HCT116 (cell line): Measurements from ENCODE around the gene SIRPA. TPM values are rescaled to one million over a fixed set of nuclear protein-coding genes. Genes with fewer than 3 reads are reported as not detected.

ENCODE experiments used
- ATAC-seq: fragments of 200-7000 bp; cut with Tn5 transposase; 2 replicates; pipeline ENCODE4 v1.9.1; 2020; ENCODE audit warnings: mild to moderate bottlenecking, moderate library complexity
- BruUV-seq: library from RNA; stranded (reverse); fragments of 400-500 nt; replicated peaks from 2 replicates; lab custom pipeline; 2021; lab: Mats Ljungman, UMichigan
- CTCF ChIA-PET: fragments of 300-600 bp; sonication (Branson Sonifier 250); formaldehyde crosslinking; loops from one replicate; lab custom pipeline; 2021; ENCODE audit warnings: antibody characterized with exemption; lab: Charles Lee
- POLR2A ChIA-PET: fragments of 300-600, 350-600 bp; sonication (Branson Sonifier 250); formaldehyde crosslinking; loops from one replicate; lab custom pipeline; 2021; ENCODE audit warnings: antibody characterized with exemption; lab: Charles Lee
- RAD21 ChIA-PET, 2 experiments: fragments of 300-600 bp; sonication (Branson Sonifier 250); formaldehyde crosslinking; loops; one replicate each; lab custom pipeline; 2023; ENCODE audit warnings: low total read pairs in 2 of 2; ENCODE audit not compliant: uncharacterized antibody in 2 of 2, unreplicated experiment in 2 of 2, low non-redundant PET in 1 of 2; lab: Charles Lee
- DNase-seq: peaks from one replicate; pipeline ENCODE4 v3.0.0-alpha.2; 2010; ENCODE audit warnings: low read depth, low spot score
- H2AFZ ChIP-seq: fragments of 200-600 bp; shearing (Covaris generic), sonication (generic); 2 replicates; pipeline ENCODE4 v1.6.1; 2017; ENCODE audit warnings: low read depth, mixed run types, mixed read lengths, antibody characterized with exemption, low read length; ENCODE audit not compliant: poor library complexity, severe bottlenecking
- H3K27ac ChIP-seq: 2 replicates; pipeline ENCODE4 v1.5.1; 2012; ENCODE audit warnings: low read depth, low read length
- H3K27me3 ChIP-seq: fragments of 200-600 bp; sonication (generic); 2 replicates; pipeline ENCODE4 v1.6.1; 2016; ENCODE audit warnings: mixed run types, low read length, mixed read lengths; ENCODE audit not compliant: insufficient read depth
- H3K36me3 ChIP-seq, 2 experiments: fragments of 200-500 bp in 1 of 2; fragments of 200-600 bp in 1 of 2; sonication (Bioruptor generic) in 1 of 2; sonication (generic) in 1 of 2; 2 replicates each; pipeline versions ENCODE4 v1.5.1 to v1.6.1; 2014 to 2016; ENCODE audit warnings: low read length in 2 of 2, inconsistent platforms in 1 of 2, mixed read lengths in 1 of 2, mixed run types in 1 of 2; ENCODE audit not compliant: insufficient read depth in 2 of 2, control insufficient read depth in 1 of 2
- H3K4me1 ChIP-seq, 2 experiments: fragments of 200-600 bp in 1 of 2; sonication (generic) in 1 of 2; 2 replicates each; pipeline versions ENCODE4 v1.5.1 to v1.6.1; 2012 to 2017; ENCODE audit warnings: low read length in 2 of 2, inconsistent platforms in 1 of 2, mild to moderate bottlenecking in 1 of 2, mixed read lengths in 1 of 2, mixed run types in 1 of 2, moderate library complexity in 1 of 2; ENCODE audit not compliant: insufficient read depth in 2 of 2, control insufficient read depth in 1 of 2
- H3K4me2 ChIP-seq: fragments of 200-600 bp; sonication (generic); 2 replicates; pipeline ENCODE4 v1.6.1; 2017; ENCODE audit warnings: mixed run types, low read length, mixed read lengths
- H3K4me3 ChIP-seq, 2 experiments: fragments of 200-600 bp in 1 of 2; sonication (generic) in 1 of 2; replicated peaks in 1 of 2; 2 replicates each; pipeline ENCODE4 v1.5.1; 2011 to 2016; ENCODE audit warnings: low read length in 2 of 2, control low read depth in 1 of 2, low read depth in 1 of 2, mild to moderate bottlenecking in 1 of 2, mixed read lengths in 1 of 2, mixed run types in 1 of 2
- H3K79me2 ChIP-seq: fragments of 200-600 bp; sonication (generic); 2 replicates; pipeline ENCODE4 v1.6.1; 2017; ENCODE audit warnings: mild to moderate bottlenecking, mixed run types, low read length, moderate library complexity, mixed read lengths; ENCODE audit not compliant: insufficient read depth
- H3K9ac ChIP-seq: fragments of 200-600 bp; sonication (generic); 2 replicates; pipeline ENCODE4 v1.6.1; 2016; ENCODE audit warnings: low read length, mixed read lengths
- H3K9me2 ChIP-seq: fragments of 200-600 bp; sonication (generic), shearing (Covaris generic); 2 replicates; pipeline ENCODE4 v1.6.1; 2017; ENCODE audit warnings: mixed run types, mild to moderate bottlenecking, moderate library complexity; ENCODE audit not compliant: insufficient read depth
- H3K9me3 ChIP-seq, 2 experiments: fragments of 200-500 bp in 1 of 2; fragments of 200-600 bp in 1 of 2; sonication (Bioruptor generic) in 1 of 2; sonication (generic) in 1 of 2; 2 replicates each; pipeline ENCODE4 v1.6.1; 2014 to 2017; ENCODE audit warnings: low read length in 2 of 2, mixed read lengths in 2 of 2, inconsistent platforms in 1 of 2, low read depth in 1 of 2, mild to moderate bottlenecking in 1 of 2, mixed run types in 1 of 2, moderate library complexity in 1 of 2; ENCODE audit not compliant: control insufficient read depth in 1 of 2, insufficient read depth in 1 of 2
- H4K20me1 ChIP-seq: fragments of 200-600 bp; sonication (generic), shearing (Covaris generic); 2 replicates; pipeline ENCODE4 v1.6.1; 2017; ENCODE audit warnings: mixed run types, mild to moderate bottlenecking, moderate library complexity; ENCODE audit not compliant: insufficient read depth
- ATF3 ChIP-seq: IDR thresholded peaks from 2 replicates; pipeline ENCODE4 v1.6.1; 2012
- CEBPB ChIP-seq: IDR thresholded peaks from 2 replicates; pipeline ENCODE4 v1.6.1; 2012; ENCODE audit warnings: low read depth
- EGR1 ChIP-seq: IDR thresholded peaks from 2 replicates; pipeline ENCODE4 v1.6.1; 2012; ENCODE audit warnings: low read depth
- ELF1 ChIP-seq: IDR thresholded peaks from 2 replicates; pipeline ENCODE4 v1.6.1; 2012; ENCODE audit warnings: low read depth, borderline replicate concordance
- EZH2 ChIP-seq: fragments of 200-600 bp; sonication (generic); IDR thresholded peaks from 2 replicates; pipeline ENCODE4 v1.6.1; 2017; ENCODE audit warnings: antibody characterized with exemption, mixed run types
- EZH2phosphoT487 ChIP-seq: fragments of 200-600 bp; IDR thresholded peaks from 2 replicates; pipeline ENCODE4 v1.6.1; 2018; ENCODE audit warnings: antibody characterized with exemption, borderline replicate concordance
- FOSL1 ChIP-seq: IDR thresholded peaks from 2 replicates; pipeline ENCODE4 v1.6.1; 2012; ENCODE audit warnings: low read depth
- JUND ChIP-seq: IDR thresholded peaks from 2 replicates; pipeline ENCODE4 v1.6.1; 2012
- POLR2A ChIP-seq: IDR thresholded peaks from 2 replicates; pipeline ENCODE4 v1.7.0; 2011; ENCODE audit warnings: borderline replicate concordance; ENCODE audit not compliant: insufficient read depth, insufficient read length; ENCODE audit errors: extremely low read depth
- POLR2AphosphoS5 ChIP-seq: IDR thresholded peaks from 2 replicates; pipeline ENCODE4 v1.6.1; 2011; ENCODE audit warnings: mild to moderate bottlenecking, low read depth, low read length, moderate library complexity
- RAD21 ChIP-seq: IDR thresholded peaks from 2 replicates; pipeline ENCODE4 v1.6.1; 2012; ENCODE audit warnings: low read depth, mild to moderate bottlenecking
- REST ChIP-seq: IDR thresholded peaks from 2 replicates; pipeline ENCODE4 v1.6.1; 2012; ENCODE audit warnings: low read depth
- TCF7L2 ChIP-seq: IDR thresholded peaks from 2 replicates; pipeline ENCODE4 v1.7.0; 2011; ENCODE audit warnings: borderline replicate concordance, inconsistent platforms; ENCODE audit not compliant: insufficient read depth, insufficient read length; ENCODE audit errors: extremely low read depth
- ZBTB33 ChIP-seq: IDR thresholded peaks from 2 replicates; pipeline ENCODE4 v1.6.1; 2011; ENCODE audit warnings: mild to moderate bottlenecking, low read length, moderate library complexity; ENCODE audit not compliant: insufficient replicate concordance; ENCODE audit errors: extremely low read depth
- ZNF274 ChIP-seq: fragments of 200-500 bp; sonication (Bioruptor generic); IDR thresholded peaks from 2 replicates; pipeline ENCODE4 v1.6.1; 2014; ENCODE audit warnings: mild to moderate bottlenecking, low read depth, low read length, inconsistent platforms
- intact Hi-C: fragments of 100-400 bp; cut with micrococcal nuclease; formaldehyde crosslinking; loops from 2 replicates; pipeline ENCODE4 v1.10.0; 2022
- total RNA-seq: library from RNA; stranded (reverse); gene quantifications from one replicate; pipeline ENCODE4 v1.2.1, GENCODE V29; 2021; ENCODE audit not compliant: unreplicated experiment

Gene SIRPA
- total RNA-seq, 1 experiment from 2014 or later, result 15.3 TPM

- ATAC-seq (peak; percentile 57; the same call in 1 of the 2 replicates), DNase-seq (no peak)
- ChIA-PET POLR2A (no interaction called here), CTCF (no interaction called here), RAD21 (no interaction called here)
- no peaks in the 10 kb centered on the region for H3K79me2 ChIP-seq
- H3K4me2 ChIP-seq, result peak overlapping the region; percentile 16; the same call in 1 of the 2 replicates
- H3K4me1 ChIP-seq, result peaks cover 1 to 17% of the 10 kb centered on the region in 2 experiments; a peak in 2 of 4 replicates
- no peak overlapping the region for H3K27ac ChIP-seq
- no peaks in the 10 kb centered on the region for H3K9me2 ChIP-seq
- intact Hi-C loops, result no loop called here
- H3K9ac ChIP-seq, result no peak overlapping the region
- H3K4me3 ChIP-seq, result no peak overlapping the region
- BruUV-seq, result no TSS peak
- H3K27me3 ChIP-seq, result no peaks in the 10 kb centered on the region
- no peaks in the 10 kb centered on the region for H3K9me3 ChIP-seq
- no peaks in the 10 kb centered on the region for H4K20me1 ChIP-seq
- no peaks in the 10 kb centered on the region for H3K36me3 ChIP-seq
- no peak overlapping the region for H2AFZ ChIP-seq
- TF ChIP-seq POLR2A, result no peak
- no peak for TF ChIP-seq ZBTB33
- no peak for TF ChIP-seq ATF3
- no peak for TF ChIP-seq RAD21
- no peak for TF ChIP-seq JUND
- TF ChIP-seq FOSL1, result 0 out of 2 replicates have a peak, but pooled peaks have one; percentile 26
- no peak for TF ChIP-seq ELF1
- TF ChIP-seq POLR2AphosphoS5, result no peak
These were observed 31.9 kb upstream of the SIRPA start for GRCh38 chr20:1863296-1863695.

- ATAC-seq, result no peak
- H3K4me3 ChIP-seq, result no peak overlapping the region
- no peaks in the 10 kb centered on the region for H3K9me2 ChIP-seq
- peaks cover 4 to 25% of the 10 kb centered on the region in 2 experiments; a peak in 3 of 4 replicates for H3K4me1 ChIP-seq
- POLR2A ChIA-PET, result no interaction called here
- DNase-seq, result no peak
- H3K36me3 ChIP-seq, result no peaks in the 10 kb centered on the region
- no peaks in the 10 kb centered on the region for H3K9me3 ChIP-seq
- H3K27me3 ChIP-seq, result no peaks in the 10 kb centered on the region
- intact Hi-C loops, result no loop called here
- no peak overlapping the region for H3K4me2 ChIP-seq
- CTCF ChIA-PET, result no interaction called here
- no peak overlapping the region for H3K27ac ChIP-seq
- H2AFZ ChIP-seq, result no peak overlapping the region
- RAD21 ChIA-PET, result no interaction called here
- H3K79me2 ChIP-seq, result no peaks in the 10 kb centered on the region
- no TSS peak for BruUV-seq
- H4K20me1 ChIP-seq, result no peaks in the 10 kb centered on the region
- H3K9ac ChIP-seq, result no peak overlapping the region
- TF ChIP-seq EZH2phosphoT487 (no peak), TCF7L2 (no peak), ATF3 (no peak), ZNF274 (no peak), EGR1 (no peak), REST (no peak), CEBPB (no peak), EZH2 (no peak)
These were observed 28.4 kb upstream of the SIRPA start for GRCh38 chr20:1866834-1867233.
